Mucosa of descending colon (tissue), 3 donors: ENCODE data around the gene CWC27. TPM values are rescaled to one million over a fixed set of nuclear protein-coding genes. Genes with fewer than 3 reads are reported as not detected.

Source experiments
- ATAC-seq: fragments of 200-7000 bp; cut with Tn5 transposase; one replicate; pipeline ENCODE4 v1.9.1; 2020; ENCODE audit warnings: mild to moderate bottlenecking, moderate library complexity
- DNase-seq, 3 donors: peaks; one replicate each; pipeline ENCODE4 v3.0.0-alpha.2; 2020
- H3K36me3 ChIP-seq: fragments of 200-600 bp; one replicate; pipeline ENCODE4 v1.8.0; 2021; ENCODE audit warnings: low read depth, mild to moderate bottlenecking
- H3K4me1 ChIP-seq: fragments of 200-600 bp; one replicate; pipeline ENCODE4 v1.8.0; 2021; ENCODE audit warnings: low read depth, mild to moderate bottlenecking
- H3K4me3 ChIP-seq: fragments of 200-600 bp; one replicate; pipeline ENCODE4 v1.8.0; 2021; ENCODE audit warnings: mild to moderate bottlenecking
- H3K9me3 ChIP-seq: fragments of 200-600 bp; one replicate; pipeline ENCODE4 v1.8.0; 2021; ENCODE audit warnings: mild to moderate bottlenecking
- intact Hi-C, 2 donors: fragments of 100-400 bp; cut with DNase I in 1 of 2; cut with micrococcal nuclease in 1 of 2; formaldehyde crosslinking; loops; one replicate each; pipeline versions ENCODE4 v1.11.0 to v1.11.1; 2022; cut with DNase I, micrococcal nuclease
- total RNA-seq, 3 donors: library from RNA; stranded (reverse); fragmentation: NEBNext Ultra II Directional in 2 of 3; extraction: Animal tissue kit (Norgen Biotek cat#: 25700) in 2 of 3; gene quantifications; one replicate each; pipeline versions ENCODE4 v1.2.1 to v1.2.4, GENCODE V29; 2021 to 2023
- TF ChIP-seq, protein P1 (sequence below): fragments of 200-600 bp; IDR thresholded peaks from one replicate; pipeline ENCODE4 v1.8.0; 2022; ENCODE audit warnings: antibody characterized with exemption, mild to moderate bottlenecking
- donor health status: DM: no; HTN: no; CAD: no; lungs with moderate emphysema.
- donor health status: DM: no; HTN: no; CAD: no.
- donor health status: DM: no; HTN: yes; CAD: no.

Gene CWC27
- total RNA-seq, 3 donors from 2014 or later: 15.1 to 21.7 (median 15.2) TPM

DNA sequence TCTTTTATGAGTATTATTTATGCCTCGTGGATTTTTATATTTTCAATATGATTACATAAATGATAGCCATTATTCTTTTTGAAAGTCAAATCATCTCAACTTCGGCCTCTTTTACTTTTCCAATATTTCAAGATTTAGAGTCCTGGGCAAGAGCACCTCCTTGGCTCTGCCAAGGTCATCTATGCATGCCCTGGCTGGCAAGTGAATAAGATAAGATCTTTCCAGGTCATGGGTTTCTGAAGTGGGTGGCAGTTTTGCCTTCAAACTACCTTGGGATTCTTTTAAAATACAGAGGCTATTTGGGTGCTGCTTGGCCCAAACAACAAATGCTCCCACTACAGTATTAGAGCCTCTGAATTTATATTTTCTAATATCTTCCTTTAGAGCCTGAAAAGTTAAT, 95.4 kb downstream of the CWC27 start:
- intact Hi-C loops: no loop called here
- TF ChIP-seq, protein P1, sequence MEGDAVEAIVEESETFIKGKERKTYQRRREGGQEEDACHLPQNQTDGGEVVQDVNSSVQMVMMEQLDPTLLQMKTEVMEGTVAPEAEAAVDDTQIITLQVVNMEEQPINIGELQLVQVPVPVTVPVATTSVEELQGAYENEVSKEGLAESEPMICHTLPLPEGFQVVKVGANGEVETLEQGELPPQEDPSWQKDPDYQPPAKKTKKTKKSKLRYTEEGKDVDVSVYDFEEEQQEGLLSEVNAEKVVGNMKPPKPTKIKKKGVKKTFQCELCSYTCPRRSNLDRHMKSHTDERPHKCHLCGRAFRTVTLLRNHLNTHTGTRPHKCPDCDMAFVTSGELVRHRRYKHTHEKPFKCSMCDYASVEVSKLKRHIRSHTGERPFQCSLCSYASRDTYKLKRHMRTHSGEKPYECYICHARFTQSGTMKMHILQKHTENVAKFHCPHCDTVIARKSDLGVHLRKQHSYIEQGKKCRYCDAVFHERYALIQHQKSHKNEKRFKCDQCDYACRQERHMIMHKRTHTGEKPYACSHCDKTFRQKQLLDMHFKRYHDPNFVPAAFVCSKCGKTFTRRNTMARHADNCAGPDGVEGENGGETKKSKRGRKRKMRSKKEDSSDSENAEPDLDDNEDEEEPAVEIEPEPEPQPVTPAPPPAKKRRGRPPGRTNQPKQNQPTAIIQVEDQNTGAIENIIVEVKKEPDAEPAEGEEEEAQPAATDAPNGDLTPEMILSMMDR: no peak

DNA sequence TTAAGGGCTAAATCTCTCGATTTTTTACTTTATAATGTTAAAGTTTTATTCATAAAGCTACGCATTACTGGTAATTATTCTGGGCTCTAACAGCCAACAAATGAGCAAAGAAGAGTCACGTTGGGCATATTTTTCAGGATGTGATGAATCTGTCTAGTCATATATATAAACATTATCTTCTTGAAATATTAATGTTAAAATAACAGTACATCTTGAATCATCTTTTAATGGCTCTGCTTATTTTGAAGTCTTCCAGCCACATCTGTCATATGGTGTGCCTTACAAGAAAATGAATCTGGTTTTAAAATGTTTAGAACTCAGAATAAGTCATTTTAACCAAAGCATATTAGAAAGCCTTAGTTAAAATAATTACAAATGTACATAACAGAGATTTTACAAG, 96.9 kb downstream of the CWC27 start:
- TF ChIP-seq, protein P1: no peak

More for the DNA sequence above, 95.4 kb downstream of the CWC27 start:
- Histone ChIP-seq H3K9me3 (no peaks in the 10 kb centered on the region), H3K36me3 (no peaks in the 10 kb centered on the region), H3K4me1 (no peaks in the 10 kb centered on the region), H3K4me3 (no peak overlapping the region)
- ATAC-seq: no peak
- no peak for DNase-seq

DNA sequence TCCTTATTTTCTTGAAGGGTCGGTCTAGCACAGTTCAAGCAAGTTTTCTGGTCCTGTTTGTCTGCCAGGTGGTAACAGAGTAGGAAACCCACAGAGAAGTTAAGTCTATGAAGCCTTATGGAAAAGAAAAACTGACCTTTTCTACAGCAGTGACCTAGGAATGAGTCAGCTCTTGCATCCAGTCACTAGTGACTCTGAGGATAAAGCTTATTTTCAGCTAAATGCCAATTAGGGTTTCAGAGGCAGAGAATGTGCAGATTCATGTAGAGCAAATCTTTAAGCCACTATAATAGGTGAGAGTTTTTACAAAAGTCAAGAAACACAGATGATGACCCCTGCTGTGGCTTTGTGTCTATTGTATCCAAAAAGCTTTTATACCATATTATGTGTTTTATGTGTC, 100.7 kb downstream of the CWC27 start:
- intact Hi-C loops: no loop called here
- Histone ChIP-seq H3K4me3 (no peak overlapping the region), H3K9me3 (no peaks in the 10 kb centered on the region), H3K4me1 (no peaks in the 10 kb centered on the region), H3K36me3 (no peaks in the 10 kb centered on the region)
- DNase-seq (no peak), ATAC-seq (no peak)
- TF ChIP-seq, protein P1: no peak

More for the DNA sequence above, 96.9 kb downstream of the CWC27 start:
- Histone ChIP-seq H3K36me3 (no peaks in the 10 kb centered on the region), H3K4me3 (no peak overlapping the region), H3K9me3 (no peaks in the 10 kb centered on the region), H3K4me1 (no peaks in the 10 kb centered on the region)
- ATAC-seq (no peak), DNase-seq (no peak)
- intact Hi-C loops: no loop called here

DNA sequence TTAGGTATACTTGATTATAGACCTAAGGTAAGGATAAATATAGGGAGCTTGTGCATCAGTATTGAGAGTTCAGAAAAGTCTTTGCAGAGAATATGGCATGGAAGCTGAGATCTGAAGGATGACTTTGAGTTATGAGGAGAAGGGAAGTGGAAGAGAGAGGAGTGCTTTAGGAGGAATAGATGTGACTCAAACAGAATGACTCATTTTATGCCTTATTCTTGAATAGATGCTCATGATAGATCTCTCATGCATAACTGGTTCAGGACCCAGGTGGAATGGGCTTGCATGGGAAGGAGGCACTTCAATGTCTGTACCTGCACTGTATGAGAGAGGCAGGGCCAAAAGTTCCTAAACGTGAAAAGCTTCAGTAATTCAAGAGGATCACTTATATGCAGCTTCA, 103.3 kb downstream of the CWC27 start:
- no peak for ATAC-seq
- intact Hi-C loops: no loop called here
- TF ChIP-seq, protein P1: no peak

DNA sequence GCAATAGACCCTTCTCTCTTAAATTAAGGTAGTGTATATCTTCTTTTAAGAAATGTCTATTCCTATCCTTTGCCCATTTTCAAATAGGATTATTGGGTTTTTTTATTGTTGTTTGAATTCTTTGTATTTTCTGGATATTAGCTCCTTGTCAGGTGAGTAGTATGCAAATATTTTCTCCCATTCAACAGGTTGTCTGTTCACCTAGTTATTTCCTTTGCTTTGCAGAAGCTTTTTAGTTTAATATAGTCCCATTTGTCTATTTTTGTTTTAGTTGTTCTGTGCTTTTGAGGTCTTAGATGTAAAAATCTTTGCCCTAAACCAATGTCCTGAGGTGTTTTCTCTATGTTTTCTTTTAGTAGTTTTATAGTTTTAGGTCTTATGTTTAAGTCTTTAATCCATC, 104.7 kb downstream of the CWC27 start:
- intact Hi-C loops: no loop called here
- ATAC-seq (no peak), DNase-seq (no peak)
- H3K36me3 ChIP-seq: no peaks in the 10 kb centered on the region
- no peaks in the 10 kb centered on the region for H3K9me3 ChIP-seq
- no peaks in the 10 kb centered on the region for H3K4me1 ChIP-seq
- no peak overlapping the region for H3K4me3 ChIP-seq
- TF ChIP-seq, protein P1: no peak

More for the DNA sequence above, 103.3 kb downstream of the CWC27 start:
- H3K4me3 ChIP-seq: no peak overlapping the region
- no peaks in the 10 kb centered on the region for H3K4me1 ChIP-seq
- no peak for DNase-seq
- no peaks in the 10 kb centered on the region for H3K9me3 ChIP-seq
- no peaks in the 10 kb centered on the region for H3K36me3 ChIP-seq

DNA sequence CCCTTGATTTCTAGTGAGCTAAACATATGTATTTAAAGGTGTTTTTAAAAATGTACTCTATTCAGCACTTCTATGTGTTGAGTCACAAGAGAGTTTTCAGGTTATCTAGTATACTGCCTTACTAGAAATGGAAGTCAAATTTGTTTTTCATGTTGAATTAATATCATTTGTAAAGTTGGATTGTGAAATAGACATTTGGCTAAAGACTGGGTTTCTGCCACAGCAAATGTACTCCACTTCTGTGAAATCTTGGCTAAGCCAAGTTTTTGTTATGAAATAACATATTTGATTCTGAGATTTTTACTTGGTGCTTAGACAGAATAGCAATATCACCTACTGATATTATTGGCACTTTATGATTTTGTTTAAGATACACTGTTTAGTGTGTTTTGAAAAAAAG, 106.0 kb downstream of the CWC27 start:
- ATAC-seq (no peak), DNase-seq (no peak)
- H3K4me1 ChIP-seq: no peaks in the 10 kb centered on the region
- H3K36me3 ChIP-seq: no peaks in the 10 kb centered on the region
- H3K4me3 ChIP-seq: no peak overlapping the region
- TF ChIP-seq, protein P1: no peak
- no peaks in the 10 kb centered on the region for H3K9me3 ChIP-seq
- intact Hi-C loops: no loop called here
